H1 (cell line): ENCODE data around the gene MCUB. TPM values are rescaled to one million over a fixed set of nuclear protein-coding genes. Genes with fewer than 3 reads are reported as not detected.

ENCODE experiments used
- CTCF ChIA-PET: fragments of 300-600 bp; sonication (Branson Sonifier 250); formaldehyde crosslinking; loops from one replicate; lab custom pipeline; 2021; ENCODE audit not compliant: partially characterized antibody; lab: Charles Lee
- POLR2A ChIA-PET: fragments of 300-600 bp; sonication (Branson Sonifier 250); formaldehyde crosslinking; loops from one replicate; lab custom pipeline; 2021; ENCODE audit warnings: inconsistent platforms; ENCODE audit not compliant: partially characterized antibody; lab: Charles Lee
- DNase-seq, 2 experiments: peaks; one replicate each; pipeline versions ENCODE4 v3.0.0 to v3.0.0-alpha.2; 2010 to 2022; ENCODE audit warnings: low spot score in 2 of 2, low read depth in 1 of 2, mixed read lengths in 1 of 2
- FAIRE-seq: peaks from 2 replicates; lab custom pipeline; 2011; peaks lifted over from hg19 to GRCh38; lab: Jason Lieb, UNC
- H2AFZ ChIP-seq: 2 replicates; pipeline ENCODE4 v1.8.1; 2012; ENCODE audit warnings: low read length, inconsistent platforms
- H2AK5ac ChIP-seq: 2 replicates; pipeline ENCODE4 v1.6.1; 2013; ENCODE audit warnings: low read depth, low read length
- H2BK120ac ChIP-seq: replicated peaks from 2 replicates; pipeline ENCODE3; 2013; ENCODE audit warnings: low read depth, low read length, inconsistent platforms
- H2BK12ac ChIP-seq: 2 replicates; pipeline ENCODE4 v1.6.1; 2013; ENCODE audit warnings: low read depth, low read length
- H2BK15ac ChIP-seq: 2 replicates; pipeline ENCODE4 v1.6.1; 2013; ENCODE audit warnings: low read length
- H2BK20ac ChIP-seq: 2 replicates; pipeline ENCODE4 v1.6.1; 2013; ENCODE audit warnings: low read length
- H2BK5ac ChIP-seq: 2 replicates; pipeline ENCODE4 v1.6.1; 2013; ENCODE audit warnings: low read depth, low read length
- H3K14ac ChIP-seq: 2 replicates; pipeline ENCODE4 v1.6.1; 2013; ENCODE audit warnings: inconsistent platforms; ENCODE audit not compliant: insufficient read length
- H3K18ac ChIP-seq: 2 replicates; pipeline ENCODE4 v1.6.1; 2013; ENCODE audit warnings: low read length; ENCODE audit errors: extremely low read depth
- H3K23ac ChIP-seq: 2 replicates; pipeline ENCODE4 v1.6.1; 2013; ENCODE audit warnings: inconsistent platforms; ENCODE audit not compliant: insufficient read length
- H3K23me2 ChIP-seq: 2 replicates; pipeline ENCODE4 v1.6.1; 2013; ENCODE audit warnings: low read depth, low read length
- H3K27ac ChIP-seq: 2 replicates; pipeline ENCODE4 v1.6.1; 2011; ENCODE audit warnings: low read depth, low read length, inconsistent platforms
- H3K27me3 ChIP-seq, 4 experiments: replicated peaks in 1 of 4; 1 replicate in 1 of 4; 2 replicates in 3 of 4; pipeline versions ENCODE4 v1.6.1 to v1.8.1; 2011 to 2013; ENCODE audit warnings: low read length in 3 of 4, mild to moderate bottlenecking in 3 of 4, inconsistent platforms in 2 of 4, mixed read lengths in 2 of 4, moderate library complexity in 1 of 4; ENCODE audit not compliant: control insufficient read depth in 3 of 4, insufficient read depth in 3 of 4; ENCODE audit errors: extremely low read depth in 1 of 4
- H3K36me3 ChIP-seq, 4 experiments: 2 replicates each; pipeline versions ENCODE4 v1.6.1 to v1.8.1; 2011 to 2013; ENCODE audit warnings: mild to moderate bottlenecking in 4 of 4, low read length in 3 of 4, moderate library complexity in 2 of 4, control low read depth in 1 of 4, inconsistent platforms in 1 of 4; ENCODE audit not compliant: insufficient read depth in 4 of 4, control insufficient read depth in 2 of 4
- H3K4ac ChIP-seq: replicated peaks from 2 replicates; pipeline ENCODE3; 2013; ENCODE audit warnings: low read length, low read depth, mixed read lengths, inconsistent platforms; ENCODE audit not compliant: insufficient read length
- H3K4me1 ChIP-seq, 4 experiments: replicated peaks in 1 of 4; 1 replicate in 1 of 4; 2 replicates in 3 of 4; pipeline versions ENCODE4 v1.6.1 to v1.8.1; 2011 to 2013; ENCODE audit warnings: low read length in 3 of 4, inconsistent platforms in 2 of 4, mixed read lengths in 1 of 4; ENCODE audit not compliant: insufficient read depth in 4 of 4, control insufficient read depth in 3 of 4
- H3K4me2 ChIP-seq, 2 experiments: 2 replicates each; pipeline versions ENCODE4 v1.6.1 to v1.8.1; 2011 to 2013; ENCODE audit warnings: low read depth in 2 of 2, low read length in 2 of 2, control low read depth in 1 of 2, inconsistent platforms in 1 of 2, mild to moderate bottlenecking in 1 of 2; ENCODE audit not compliant: insufficient read depth in 1 of 2
- H3K4me3 ChIP-seq, 4 experiments: fragments of 200-600, 300-600 bp in 1 of 4; sonication (generic), shearing (Covaris generic), sonication (Bioruptor Twin) in 1 of 4; 2 replicates each; pipeline versions ENCODE4 v1.5.1 to v1.8.1; 2011 to 2016; ENCODE audit warnings: low read length in 4 of 4, low read depth in 3 of 4, control low read depth in 2 of 4, inconsistent platforms in 2 of 4, mild to moderate bottlenecking in 2 of 4, mixed read lengths in 1 of 4, moderate library complexity in 1 of 4; ENCODE audit not compliant: insufficient read depth in 2 of 4; ENCODE audit errors: extremely low read depth in 1 of 4
- H3K56ac ChIP-seq: replicated peaks from 2 replicates; pipeline ENCODE3; 2013; ENCODE audit warnings: low read depth, mild to moderate bottlenecking, mixed read lengths, low read length, inconsistent platforms; ENCODE audit not compliant: insufficient read length
- H3K79me1 ChIP-seq: 2 replicates; pipeline ENCODE4 v1.6.1; 2013; ENCODE audit warnings: low read depth, low read length, control low read depth
- H3K79me2 ChIP-seq, 2 experiments: 2 replicates each; pipeline versions ENCODE4 v1.6.1 to v1.8.1; 2012 to 2013; ENCODE audit warnings: low read length in 2 of 2, mild to moderate bottlenecking in 2 of 2, inconsistent platforms in 1 of 2; ENCODE audit not compliant: insufficient read depth in 2 of 2, control insufficient read depth in 1 of 2
- H3K9ac ChIP-seq, 4 experiments: replicated peaks in 1 of 4; 1 replicate in 1 of 4; 2 replicates in 3 of 4; pipeline versions ENCODE4 v1.6.1 to v1.8.1; 2011 to 2013; ENCODE audit warnings: low read depth in 3 of 4, low read length in 3 of 4, control low read depth in 2 of 4, mild to moderate bottlenecking in 2 of 4, moderate library complexity in 2 of 4, inconsistent platforms in 1 of 4; ENCODE audit errors: extremely low read depth in 1 of 4
- H3K9me3 ChIP-seq, 2 experiments: 2 replicates each; pipeline versions ENCODE4 v1.6.1 to v1.8.1; 2012 to 2013; ENCODE audit warnings: mild to moderate bottlenecking in 2 of 2, moderate library complexity in 2 of 2, control low read depth in 1 of 2, inconsistent platforms in 1 of 2, low read depth in 1 of 2, low read length in 1 of 2, mixed read lengths in 1 of 2; ENCODE audit not compliant: insufficient read depth in 2 of 2
- H4K20me1 ChIP-seq, 2 experiments: replicated peaks in 1 of 2; 2 replicates each; pipeline versions ENCODE3 to v1.8.1; 2011 to 2013; ENCODE audit warnings: inconsistent platforms in 2 of 2, low read length in 2 of 2, mild to moderate bottlenecking in 1 of 2; ENCODE audit not compliant: insufficient read depth in 2 of 2, control insufficient read depth in 1 of 2
- H4K5ac ChIP-seq: 2 replicates; pipeline ENCODE4 v1.6.1; 2013; ENCODE audit warnings: low read length, low read depth, mixed read lengths, inconsistent platforms; ENCODE audit not compliant: insufficient read length
- H4K8ac ChIP-seq: 2 replicates; pipeline ENCODE4 v1.8.0; 2013; ENCODE audit warnings: mild to moderate bottlenecking, moderate library complexity, low read length, inconsistent platforms; ENCODE audit not compliant: insufficient read depth; ENCODE audit errors: extremely low read depth
- H4K91ac ChIP-seq: replicated peaks from 2 replicates; pipeline ENCODE3; 2013; ENCODE audit warnings: low read length, mixed read lengths, inconsistent platforms; ENCODE audit not compliant: insufficient read length
- ASH2L ChIP-seq: fragments of 200-600, 300-600 bp; sonication (generic); IDR thresholded peaks from one replicate; pipeline ENCODE4 v1.7.1; 2017; ENCODE audit warnings: low read length
- CHD2 ChIP-seq: IDR thresholded peaks from 2 replicates; pipeline ENCODE4 v1.6.1; 2012; ENCODE audit warnings: low read length, improper control_type of control experiment
- CTCF ChIP-seq, 3 experiments: IDR thresholded peaks; 1 replicate in 2 of 3; 2 replicates in 1 of 3; pipeline versions ENCODE4 v1.5.1 to v1.6.1; 2011; ENCODE audit warnings: low read length in 3 of 3, mild to moderate bottlenecking in 3 of 3, inconsistent platforms in 2 of 3, low read depth in 1 of 3, moderate library complexity in 1 of 3; ENCODE audit not compliant: insufficient read depth in 1 of 3; ENCODE audit errors: control extremely low read depth in 1 of 3
- EGR1 ChIP-seq: IDR thresholded peaks from 2 replicates; pipeline ENCODE4 v1.6.1; 2011; ENCODE audit warnings: low read depth, low read length, borderline replicate concordance
- EP300 ChIP-seq, 2 experiments: IDR thresholded peaks; 1 replicate in 1 of 2; 2 replicates in 1 of 2; pipeline ENCODE4 v1.6.1; 2011 to 2012; ENCODE audit warnings: low read depth in 2 of 2, low read length in 2 of 2, mild to moderate bottlenecking in 2 of 2, borderline replicate concordance in 1 of 2, inconsistent platforms in 1 of 2, moderate library complexity in 1 of 2
- GABPA ChIP-seq: IDR thresholded peaks from 2 replicates; pipeline ENCODE4 v1.6.1; 2011; ENCODE audit warnings: mild to moderate bottlenecking, low read length, moderate library complexity, borderline replicate concordance; ENCODE audit not compliant: insufficient read depth
- MAFK ChIP-seq: IDR thresholded peaks from 2 replicates; pipeline ENCODE4 v1.6.1; 2012; ENCODE audit warnings: low read depth, mild to moderate bottlenecking, improper control_type of control experiment, low read length
- MAX ChIP-seq: IDR thresholded peaks from 2 replicates; pipeline ENCODE4 v1.6.1; 2012; ENCODE audit warnings: inconsistent platforms
- RBBP5 ChIP-seq: IDR thresholded peaks from 2 replicates; pipeline ENCODE4 v1.7.1; 2012; ENCODE audit warnings: low read depth, mild to moderate bottlenecking, inconsistent platforms, low read length, moderate library complexity, borderline replicate concordance
- SP1 ChIP-seq: IDR thresholded peaks from 2 replicates; pipeline ENCODE4 v1.6.1; 2011; ENCODE audit warnings: low read depth, low read length
- SUZ12 ChIP-seq: fragments of 200-600 bp; sonication (generic); IDR thresholded peaks from 2 replicates; pipeline ENCODE4 v1.6.1; 2012; ENCODE audit warnings: mild to moderate bottlenecking, inconsistent platforms, low read length, moderate library complexity, mixed read lengths
- YY1 ChIP-seq: IDR thresholded peaks from 2 replicates; pipeline ENCODE4 v1.6.1; 2011; ENCODE audit warnings: low read depth, mild to moderate bottlenecking, low read length
- WGBS, 2 experiments: shearing (Covaris generic) in 1 of 2; methylation state at CpG; one replicate each; pipeline versions ENCODE4 v1.1.6 to v1.1.7; 2013 to 2015; ENCODE audit warnings: low lambda C conversion rate in 2 of 2, mixed read lengths in 2 of 2, inconsistent platforms in 1 of 2, low coverage in 1 of 2, missing lambda C conversion rate in 1 of 2; ENCODE audit not compliant: insufficient replicate concordance in 2 of 2, insufficient coverage in 1 of 2, insufficient read length in 1 of 2; ENCODE audit errors: extremely low coverage in 1 of 2, missing lambda C conversion rate in 1 of 2; 5-methylcytosine and 5-hydroxymethylcytosine counted together
- polyA plus RNA-seq, 7 experiments: library from polyadenylated mRNA; depleted of rRNA in 3 of 7; stranded (reverse) in 5 of 7; unstranded in 2 of 7; fragments of >200 nt in 5 of 7; fragments of 200-250 nt in 2 of 7; gene quantifications; 1 replicate in 5 of 7; 2 replicates in 1 of 7; 4 replicates in 1 of 7; pipeline versions ENCODE4 v1.2.1 to v1.2.3, GENCODE V29; 2011 to 2013; ENCODE audit warnings: missing spikeins in 2 of 7, mixed read lengths in 2 of 7
- total RNA-seq: library from RNA; stranded (reverse); fragmentation: NEBNext Ultra II Directional; extraction: Animal tissue kit (Norgen Biotek cat#: 25700); gene quantifications from 2 replicates; pipeline ENCODE4 v1.2.1, GENCODE V29; 2021

The MCUB gene
- total and polyA plus RNA-seq, 2 of the 8 experiments (the other 6 are each of a cell fraction or from before 2014, with no cell fraction given): 15.2 to 19.4 TPM

- H3K14ac ChIP-seq: no peak overlapping the region
- FAIRE-seq: no peak
- H3K79me2 ChIP-seq: no peaks in the 10 kb centered on the region
- H2BK5ac ChIP-seq: no peak overlapping the region
- H3K4me1 ChIP-seq: no peaks in the 10 kb centered on the region
- H4K20me1 ChIP-seq: no peaks in the 10 kb centered on the region
- no peak overlapping the region for H4K91ac ChIP-seq
- no peak overlapping the region for H2AK5ac ChIP-seq
- 100% methylated on average over 1 of the region's 1 CpG; no CpG with 5 or more reads in 1 of the 2 experiments for WGBS, 2 experiments
- ChIA-PET POLR2A (interaction anchor here (1.0 kb wide), 1 partner anchor 106 kb away, joined by 3 read pairs; the partner anchor contains the start of gene GAR1), CTCF (interaction anchor here (0.6 to 1.2 kb wide), 3 partner anchors 34 to 134 kb away, joined by 3 read pairs; no protein-coding TSS in a partner anchor)
- no peak overlapping the region for H3K18ac ChIP-seq
- H3K4ac ChIP-seq: no peak overlapping the region
- H2BK20ac ChIP-seq: no peak overlapping the region
- H2BK120ac ChIP-seq: no peak overlapping the region
- no peak for DNase-seq
- H3K27me3 ChIP-seq: no peaks in the 10 kb centered on the region
- no peak overlapping the region for H3K27ac ChIP-seq
- H3K9me3 ChIP-seq: no peaks in the 10 kb centered on the region
- H2AFZ ChIP-seq: no peak overlapping the region
- H4K8ac ChIP-seq: no peak overlapping the region
- no peak overlapping the region for H3K9ac ChIP-seq
- no peak overlapping the region for H2BK12ac ChIP-seq
- peaks cover 0 to 33% (median 12%) of the 10 kb centered on the region in 4 experiments; a peak in 6 of 8 replicates for H3K36me3 ChIP-seq
- no peaks in the 10 kb centered on the region for H3K79me1 ChIP-seq
- H3K4me2 ChIP-seq: no peak overlapping the region
- H3K23ac ChIP-seq: no peak overlapping the region
- H3K56ac ChIP-seq: no peak overlapping the region
- no peak overlapping the region for H3K4me3 ChIP-seq
- H4K5ac ChIP-seq: no peak overlapping the region
- H3K23me2 ChIP-seq: no peaks in the 10 kb centered on the region
- H2BK15ac ChIP-seq: no peak overlapping the region
- TF ChIP-seq EP300 (IDR thresholded peaks at IDR 0.05; ENCODE audit: borderline replicate concordance in 1 of 2, low read depth in 2 of 2, low read length in 2 of 2) (no peak), GABPA (no peak), RBBP5 (no peak), YY1 (no peak), ASH2L (no peak), SUZ12 (no peak), CTCF (IDR thresholded peaks at IDR 0.05; ENCODE audit: control extremely low read depth in 1 of 3, insufficient read depth in 1 of 3, low read depth in 1 of 3, low read length in 3 of 3) (no peak), SP1 (no peak), CHD2 (no peak), EGR1 (no peak), MAX (no peak), MAFK (no peak)
Observed at GRCh38 chr4:109708990-109709389, 148.9 kb downstream of the MCUB start.
